Breast epithelium (tissue), 3 donors: ENCODE measurements around the gene PTPN2.

Source experiments
- CTCF ChIP-seq, 3 donors: fragments of 450-650 bp; IDR thresholded peaks; one replicate each; pipeline ENCODE4 v1.5.1; 2016 to 2017; ENCODE audit warnings: antibody characterized with exemption in 3 of 3, mild to moderate bottlenecking in 3 of 3, moderate library complexity in 3 of 3
- POLR2A ChIP-seq: fragments of 450-650 bp; IDR thresholded peaks from one replicate; pipeline ENCODE4 v1.6.1; 2016; ENCODE audit warnings: antibody characterized with exemption, mild to moderate bottlenecking, moderate library complexity
- POLR2AphosphoS5 ChIP-seq, 3 donors: sonication (generic); formaldehyde crosslinking; IDR thresholded peaks; one replicate each; pipeline ENCODE4 v1.6.1; 2017; ENCODE audit warnings: antibody characterized with exemption in 3 of 3

- TF ChIP-seq CTCF (IDR thresholded peaks at IDR 0.05) = no peak
- no peak for TF ChIP-seq POLR2A
- no peak for TF ChIP-seq POLR2AphosphoS5 (IDR thresholded peaks at IDR 0.05)
Observed at GRCh38 chr18:12828116-12829051, 55.7 kb downstream of the PTPN2 start.
